ENCODE results near the gene DHCR7.

DHCR7 gene

GRCh38 chr11:71410363-71410966 is 37.7 kb downstream of the DHCR7 start:
- no peak for DNase-seq (ENCODE audit: low read depth in 2 of 2)

- DNase-seq (ENCODE audit: low read depth in 2 of 2) = no peak
These were observed 39.4 kb downstream of the DHCR7 start for GRCh38 chr11:71408826-71409225.

GRCh38 chr11:71407356-71407755 is 40.8 kb downstream of the DHCR7 start:
- no peak for DNase-seq (ENCODE audit: low read depth in 2 of 2)

GRCh38 chr11:71406681-71407080 is 41.5 kb downstream of the DHCR7 start:
- no peak for DNase-seq (ENCODE audit: low read depth in 2 of 2)

GRCh38 chr11:71404209-71404608 is 44.0 kb downstream of the DHCR7 start:
- no peak for DNase-seq (ENCODE audit: low read depth in 2 of 2)

GRCh38 chr11:71402878-71403277 is 45.3 kb downstream of the DHCR7 start:
- no peak for DNase-seq (ENCODE audit: low read depth in 2 of 2)

- DNase-seq (ENCODE audit: low read depth in 2 of 2) = no peak
These were observed 48.0 kb downstream of the DHCR7 start for GRCh38 chr11:71400216-71400615.

GRCh38 chr11:71399341-71399740 is 48.9 kb downstream of the DHCR7 start:
- DNase-seq (ENCODE audit: low read depth in 2 of 2) = no peak

GRCh38 chr11:71397961-71398360 is 50.2 kb downstream of the DHCR7 start:
- DNase-seq (ENCODE audit: low read depth in 2 of 2) = no peak

GRCh38 chr11:71397331-71397860 is 50.8 kb downstream of the DHCR7 start:
- no peak for DNase-seq (ENCODE audit: low read depth in 2 of 2)

- no peak for DNase-seq (ENCODE audit: low read depth in 2 of 2)
These were observed 51.6 kb downstream of the DHCR7 start for GRCh38 chr11:71396548-71397123.

- no peak for DNase-seq (ENCODE audit: low read depth in 2 of 2)
These were observed 52.4 kb downstream of the DHCR7 start for GRCh38 chr11:71395774-71396173.

GRCh38 chr11:71395263-71395560 is 53.0 kb downstream of the DHCR7 start:
- no peak for DNase-seq (ENCODE audit: low read depth in 2 of 2)

- no peak for DNase-seq (ENCODE audit: low read depth in 2 of 2)
These were observed 54.9 kb downstream of the DHCR7 start for GRCh38 chr11:71393283-71393682.

- no peak for DNase-seq (ENCODE audit: low read depth in 2 of 2)
These were observed 56.4 kb downstream of the DHCR7 start for GRCh38 chr11:71391796-71392195.

- no peak for DNase-seq (ENCODE audit: low read depth in 2 of 2)
These were observed 56.8 kb downstream of the DHCR7 start for GRCh38 chr11:71391352-71391751.

- DNase-seq (ENCODE audit: low read depth in 2 of 2) = no peak
These were observed 59.5 kb downstream of the DHCR7 start for GRCh38 chr11:71388637-71389235.

- DNase-seq (ENCODE audit: low read depth in 2 of 2) = no peak
These were observed 60.2 kb downstream of the DHCR7 start for GRCh38 chr11:71387784-71388636.

GRCh38 chr11:71387200-71387599 is 61.0 kb downstream of the DHCR7 start:
- no peak for DNase-seq (ENCODE audit: low read depth in 2 of 2)

- DNase-seq (ENCODE audit: low read depth in 2 of 2) = no peak
These were observed 62.0 kb downstream of the DHCR7 start for GRCh38 chr11:71386202-71386601.

GRCh38 chr11:71385091-71385490 is 63.1 kb downstream of the DHCR7 start:
- no peak for DNase-seq (ENCODE audit: low read depth in 2 of 2)

- no peak for DNase-seq (ENCODE audit: low read depth in 2 of 2)
These were observed 63.6 kb downstream of the DHCR7 start for GRCh38 chr11:71384561-71384960.

Measured in stimulated activated CD8-positive, alpha-beta memory T cell treated with anti-CD3 and anti-CD28 coated beads, Interleukin-15, amount 100 ng/mL, for 4 hours (primary cell).